GM12872 (cell line): ENCODE data around the gene SVBP.

Experiments
- TF ChIP-seq, protein P1 (sequence below): IDR thresholded peaks from 3 replicates; pipeline ENCODE4 v1.5.1; 2011; ENCODE audit warnings: low read depth, mild to moderate bottlenecking, low read length, moderate library complexity; ENCODE audit not compliant: insufficient read depth

SVBP gene

DNA sequence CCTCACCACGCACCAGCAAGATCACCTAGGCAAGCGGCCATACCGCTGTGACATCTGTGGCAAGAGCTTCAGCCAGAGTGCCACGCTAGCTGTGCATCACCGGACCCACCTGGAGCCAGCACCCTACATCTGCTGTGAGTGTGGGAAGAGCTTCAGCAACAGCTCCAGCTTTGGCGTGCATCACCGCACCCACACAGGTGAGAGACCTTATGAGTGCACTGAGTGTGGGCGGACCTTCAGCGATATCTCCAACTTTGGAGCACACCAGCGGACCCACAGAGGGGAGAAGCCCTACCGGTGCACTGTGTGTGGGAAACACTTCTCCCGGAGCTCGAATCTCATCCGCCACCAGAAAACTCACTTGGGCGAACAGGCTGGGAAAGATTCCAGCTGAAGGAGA, 34.2 kb upstream of the SVBP start:
- TF ChIP-seq, protein P1, sequence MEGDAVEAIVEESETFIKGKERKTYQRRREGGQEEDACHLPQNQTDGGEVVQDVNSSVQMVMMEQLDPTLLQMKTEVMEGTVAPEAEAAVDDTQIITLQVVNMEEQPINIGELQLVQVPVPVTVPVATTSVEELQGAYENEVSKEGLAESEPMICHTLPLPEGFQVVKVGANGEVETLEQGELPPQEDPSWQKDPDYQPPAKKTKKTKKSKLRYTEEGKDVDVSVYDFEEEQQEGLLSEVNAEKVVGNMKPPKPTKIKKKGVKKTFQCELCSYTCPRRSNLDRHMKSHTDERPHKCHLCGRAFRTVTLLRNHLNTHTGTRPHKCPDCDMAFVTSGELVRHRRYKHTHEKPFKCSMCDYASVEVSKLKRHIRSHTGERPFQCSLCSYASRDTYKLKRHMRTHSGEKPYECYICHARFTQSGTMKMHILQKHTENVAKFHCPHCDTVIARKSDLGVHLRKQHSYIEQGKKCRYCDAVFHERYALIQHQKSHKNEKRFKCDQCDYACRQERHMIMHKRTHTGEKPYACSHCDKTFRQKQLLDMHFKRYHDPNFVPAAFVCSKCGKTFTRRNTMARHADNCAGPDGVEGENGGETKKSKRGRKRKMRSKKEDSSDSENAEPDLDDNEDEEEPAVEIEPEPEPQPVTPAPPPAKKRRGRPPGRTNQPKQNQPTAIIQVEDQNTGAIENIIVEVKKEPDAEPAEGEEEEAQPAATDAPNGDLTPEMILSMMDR, result no peak

DNA sequence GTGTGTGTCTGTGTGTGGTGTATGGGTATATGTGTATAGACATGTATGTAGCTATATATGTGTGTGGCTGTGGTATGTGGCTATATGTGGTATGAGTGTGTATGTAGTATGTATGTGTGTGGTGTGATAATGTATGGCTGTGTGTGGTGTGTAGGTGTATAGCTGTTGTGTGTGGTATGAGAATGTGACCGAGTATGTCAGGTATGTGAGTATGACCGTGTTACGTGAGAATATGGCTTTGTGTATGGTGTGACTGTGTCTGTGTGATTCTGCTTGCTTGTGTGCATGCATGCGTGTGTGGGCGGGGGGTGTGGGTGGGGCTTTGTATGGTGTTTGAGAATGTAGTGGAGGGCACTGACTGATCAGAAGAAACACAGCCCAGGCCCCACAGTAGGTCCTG, 32.7 kb upstream of the SVBP start:
- TF ChIP-seq, protein P1, result no peak

- TF ChIP-seq, protein P1, result no peak
Observed at GRCh38 chr1:42848823-42849537, 31.8 kb upstream of the SVBP start.

- TF ChIP-seq, protein P1, result no peak
Observed at GRCh38 chr1:42847721-42848460, 30.7 kb upstream of the SVBP start.

- TF ChIP-seq, protein P1, result no peak
Observed at GRCh38 chr1:42847111-42847595, 30.0 kb upstream of the SVBP start.

GRCh38 chr1:42846257-42847110, 29.3 kb upstream of the SVBP start, which contains the start of gene ZNF691:
Gene ZNF691 (plus strand): TSS chr1:42846613. CDS start chr1:42849659, 3,046 bp downstream.
- TF ChIP-seq, protein P1, result peak; percentile 36; the same call in 2 of the 3 replicates

DNA sequence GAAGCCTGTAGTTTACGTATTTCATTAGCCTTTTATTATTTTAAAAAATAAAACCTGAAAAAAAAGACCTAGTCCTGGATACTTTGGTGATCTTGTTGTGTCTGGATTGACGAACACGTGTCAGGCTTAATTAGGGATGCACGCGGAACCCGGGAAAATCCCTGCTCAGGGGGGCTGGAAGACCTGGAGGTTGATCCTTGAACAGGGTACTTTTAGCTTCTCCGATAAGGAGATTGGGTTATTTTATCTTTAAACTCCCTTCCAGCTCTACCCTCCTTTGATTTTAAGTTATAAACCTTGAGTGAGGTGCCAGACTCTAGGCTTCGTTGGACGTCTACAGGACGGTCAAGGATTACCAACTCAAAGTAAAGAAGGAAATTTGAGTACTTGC, 28.7 kb upstream of the SVBP start:
- TF ChIP-seq, protein P1, result no peak
